Measurements from ENCODE around the gene KCNV2.
A peak's percentile ranks its signal among the peaks of the same experiment; 100 is the strongest.

Gene KCNV2

DNA sequence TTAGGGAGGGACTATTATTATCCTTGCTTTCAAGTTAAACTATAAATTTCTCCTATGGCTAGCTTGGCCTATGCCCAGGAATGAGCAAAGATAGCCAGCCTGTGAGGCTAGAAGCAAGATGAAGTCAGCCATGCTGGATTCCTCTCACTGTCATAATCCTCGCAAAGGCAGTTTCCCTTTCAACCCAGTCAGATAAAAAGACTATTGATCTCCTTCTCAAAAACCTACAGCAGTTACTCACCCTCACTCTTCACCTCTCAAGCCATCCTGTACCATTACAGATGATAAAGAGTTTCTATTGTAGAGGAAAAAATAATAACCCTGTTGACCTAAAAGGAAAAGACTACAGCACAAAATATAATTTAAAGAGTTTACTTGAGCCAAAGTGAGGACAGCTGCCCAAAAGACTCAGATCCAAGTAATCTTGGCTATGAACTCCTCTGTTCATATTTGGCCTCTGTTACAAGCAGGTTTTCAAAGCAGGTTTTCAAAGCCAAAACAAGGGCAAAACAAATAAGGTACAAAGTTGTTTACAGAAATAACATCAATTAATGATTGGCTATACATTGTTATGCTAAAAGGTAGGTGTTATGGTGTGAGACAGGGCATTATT lies 41.7 kb downstream of the KCNV2 start:
- no peak for DNase-seq (ENCODE audit: low read depth)

DNA sequence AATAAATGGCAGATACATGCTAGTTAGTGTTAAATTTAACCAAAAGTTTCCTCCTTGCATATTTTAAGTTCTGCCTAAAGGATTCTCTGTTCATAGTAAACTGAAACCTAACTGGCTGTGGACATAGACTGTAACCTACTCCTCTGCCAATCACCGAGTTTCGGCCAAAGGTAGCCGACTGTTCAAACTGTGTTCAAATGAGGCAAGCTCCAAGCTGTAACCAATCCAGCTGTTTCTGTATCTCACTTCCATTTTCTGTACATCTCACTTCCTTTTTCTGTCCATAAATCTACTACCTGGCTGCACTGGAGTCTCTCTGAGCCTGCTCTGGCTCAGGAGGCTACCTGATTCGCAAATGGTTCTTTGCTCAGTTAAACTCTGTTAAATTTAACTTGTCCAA lies 44.1 kb downstream of the KCNV2 start:
- no peak for DNase-seq (ENCODE audit: low read depth)

DNA sequence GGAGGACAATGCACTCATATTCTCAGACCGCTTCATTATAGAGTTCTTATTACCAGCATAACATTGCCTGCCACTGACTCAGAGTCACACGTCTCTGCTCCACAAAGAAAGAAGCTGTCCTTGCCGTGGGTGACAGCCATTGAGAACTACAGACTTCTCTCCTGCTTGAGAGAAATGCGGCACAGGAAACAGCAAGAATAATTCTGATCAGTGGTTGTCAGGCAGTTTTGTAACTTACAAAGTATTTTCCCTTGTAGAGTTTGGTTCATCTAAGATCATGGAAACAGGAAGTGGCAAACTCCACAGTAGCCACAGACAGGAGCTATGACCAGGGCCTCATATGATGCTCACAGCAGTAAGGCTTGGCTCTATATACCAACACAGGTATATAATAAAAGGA lies 47.0 kb downstream of the KCNV2 start:
- DNase-seq (ENCODE audit: low read depth): peak; percentile 39

DNA sequence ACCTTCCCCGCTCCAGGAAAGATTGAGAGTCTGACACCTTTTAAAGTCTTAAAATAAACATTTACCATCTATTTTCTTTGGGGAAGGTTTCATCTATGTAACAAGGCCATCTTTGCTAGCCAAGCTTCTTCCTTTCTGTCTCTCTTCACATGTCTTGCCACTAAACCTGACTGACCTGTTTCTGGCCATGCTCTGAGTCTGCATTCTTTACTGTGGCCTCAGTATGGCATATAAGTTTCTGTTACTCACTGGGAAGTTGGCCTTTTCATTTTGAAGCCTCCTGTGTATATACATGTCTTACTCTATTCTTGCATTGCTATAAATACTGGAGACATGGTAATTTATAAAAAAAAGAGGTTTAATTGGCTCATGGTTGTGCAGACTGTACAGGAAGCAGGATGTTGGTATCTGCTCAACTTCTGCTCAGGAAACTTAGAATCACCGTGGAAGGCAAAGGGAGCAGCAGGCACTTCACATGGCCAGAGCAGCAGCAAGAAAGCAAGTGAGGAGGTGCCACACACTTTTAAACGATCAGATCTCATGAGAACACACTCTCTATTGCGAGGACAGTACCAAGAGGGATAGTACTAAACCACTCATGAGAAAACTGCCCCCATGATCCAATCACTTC lies 48.1 kb downstream of the KCNV2 start:
- DNase-seq (ENCODE audit: low read depth): no peak

DNA sequence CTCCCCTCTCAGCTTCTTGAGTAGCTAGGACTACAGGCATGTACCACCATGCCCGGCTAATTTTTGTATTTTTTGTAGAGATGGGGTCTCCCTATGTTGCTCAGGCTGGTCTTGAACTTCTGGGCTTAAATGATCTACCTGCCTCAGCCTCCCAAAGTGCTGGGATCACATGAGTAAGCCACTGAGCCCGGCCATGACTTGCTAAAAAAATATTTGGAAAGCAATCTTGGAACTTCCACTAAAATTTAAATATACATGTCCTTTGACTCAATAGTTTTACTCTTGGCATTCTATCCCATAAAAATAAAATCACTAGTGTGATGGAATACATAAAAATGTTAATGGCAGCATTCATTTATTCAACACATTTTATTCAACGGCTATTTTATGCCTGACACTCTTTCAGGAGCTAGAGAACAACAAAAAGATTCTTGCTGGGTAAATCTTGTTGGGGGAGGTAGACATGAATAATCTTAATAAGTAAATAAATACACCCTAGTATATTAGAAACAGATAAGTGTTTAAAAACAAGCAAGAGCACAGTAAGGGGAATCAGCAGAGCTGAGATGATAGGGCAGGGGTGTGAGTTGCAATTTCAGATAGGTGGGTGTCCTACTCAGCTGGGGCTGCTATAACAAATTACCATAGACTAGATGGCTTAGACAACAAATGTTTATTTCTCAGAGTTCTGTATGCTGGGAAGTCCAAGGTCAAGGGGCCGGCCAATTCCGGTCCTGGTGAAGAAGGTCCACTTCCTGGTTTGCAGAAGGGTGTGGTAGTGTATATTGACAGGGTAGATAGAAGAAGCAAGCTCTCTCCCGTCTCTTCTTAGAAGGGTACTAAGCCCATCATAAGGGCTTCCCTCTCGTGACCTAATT lies 50.7 kb downstream of the KCNV2 start:
- DNase-seq (ENCODE audit: low read depth): peak; percentile 52

DNA sequence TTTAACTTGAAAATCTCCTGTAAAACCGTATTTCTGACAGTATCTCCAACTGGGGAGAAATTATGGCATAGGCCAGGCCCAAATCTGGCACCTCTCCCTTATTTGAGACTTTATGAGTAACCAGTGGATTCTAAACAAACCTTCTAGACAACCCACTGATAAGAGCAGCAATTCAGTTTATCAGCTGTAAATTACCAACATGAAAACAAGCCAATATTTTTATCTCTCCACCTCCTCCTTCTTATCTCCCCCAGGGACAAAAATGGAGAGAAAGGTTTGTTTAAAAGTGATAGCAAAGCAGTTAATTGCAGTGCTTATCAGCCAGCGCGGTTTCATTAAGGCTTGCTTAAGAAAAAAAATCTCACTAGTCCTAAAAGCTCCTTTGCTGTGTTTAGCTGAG lies 53.8 kb downstream of the KCNV2 start:
- no peak for DNase-seq (ENCODE audit: low read depth)

GRCh38 chr9:2771661-2772060 lies 54.4 kb downstream of the KCNV2 start:
- peak; percentile 36 for DNase-seq (ENCODE audit: low read depth)

DNA sequence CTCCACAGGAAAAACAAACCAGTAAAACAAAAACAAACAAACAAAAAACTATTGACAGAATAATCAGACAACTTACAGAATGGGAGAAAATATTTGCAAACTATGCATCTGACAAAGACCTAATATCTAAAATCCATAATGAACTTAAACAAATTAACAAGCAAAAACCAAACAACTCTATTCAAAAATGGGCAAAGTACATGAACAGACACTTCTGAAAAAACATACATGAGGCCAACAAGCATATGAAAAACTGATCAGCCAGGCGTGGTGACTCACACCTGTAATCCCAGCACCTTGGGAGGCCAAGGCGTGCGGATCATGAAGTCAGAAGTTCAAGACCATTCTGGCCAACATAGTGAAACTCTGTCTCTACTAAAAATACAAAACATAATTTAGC lies 60.1 kb downstream of the KCNV2 start:
- no peak for DNase-seq (ENCODE audit: low read depth)

DNA sequence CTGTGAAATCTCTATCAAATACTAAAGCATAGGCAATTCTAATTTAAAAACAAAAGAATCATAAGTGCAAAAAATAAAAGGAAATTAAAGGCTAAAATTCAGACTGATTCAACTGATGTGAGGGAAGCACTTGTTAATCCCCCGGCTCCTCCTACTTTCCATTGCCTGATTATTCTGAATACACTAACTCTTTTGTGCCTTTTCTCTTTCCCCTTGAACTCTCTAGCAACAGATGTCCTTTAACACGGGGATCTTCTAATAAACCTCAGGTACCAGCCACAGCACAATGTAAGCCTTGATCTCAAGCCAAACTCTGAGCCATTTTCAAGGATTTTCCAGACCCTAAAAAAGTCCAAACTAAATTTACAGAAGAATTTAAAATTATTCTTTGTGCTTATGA lies 61.5 kb downstream of the KCNV2 start:
- DNase-seq (ENCODE audit: low read depth): no peak

Data from EH (cell line).